HG03139 (cell line): Measurements from ENCODE around the gene GLIPR2.
"Not testable (repeated sequence)": the region's sequence is repeated elsewhere in the genome, so short reads cannot be mapped to it uniquely, and the experiment has no call there.

Experiments
- ATAC-seq: cut with Tn5 transposase; IDR thresholded peaks from one replicate; pipeline ENCODE4 v1.9.1; 2021; ENCODE audit not compliant: unreplicated experiment

The GLIPR2 gene

GRCh38 chr9:36143245-36143641, 6.7 kb downstream of the GLIPR2 start:
- no peak for ATAC-seq

- no peak for ATAC-seq
Observed at GRCh38 chr9:36144309-36145232, 8.0 kb downstream of the GLIPR2 start.

- no peak for ATAC-seq
Observed at GRCh38 chr9:36145970-36146369, 9.4 kb downstream of the GLIPR2 start.

GRCh38 chr9:36146651-36147050, 10.1 kb downstream of the GLIPR2 start:
- no peak for ATAC-seq

GRCh38 chr9:36147441-36148175, 11.1 kb downstream of the GLIPR2 start:
- ATAC-seq: no peak

- ATAC-seq: no peak
Observed at GRCh38 chr9:36148311-36149051, 11.9 kb downstream of the GLIPR2 start.

- ATAC-seq: no peak
Observed at GRCh38 chr9:36149197-36149596, 12.7 kb downstream of the GLIPR2 start.

- no peak for ATAC-seq
Observed at GRCh38 chr9:36150574-36151315, 14.2 kb downstream of the GLIPR2 start.

GRCh38 chr9:36151316-36152210, 15.0 kb downstream of the GLIPR2 start:
- peak; percentile 79 for ATAC-seq

- no peak for ATAC-seq
Observed at GRCh38 chr9:36152741-36153438, 16.4 kb downstream of the GLIPR2 start.

- ATAC-seq: no peak
Observed at GRCh38 chr9:36153746-36154145, 17.2 kb downstream of the GLIPR2 start.

- ATAC-seq: no peak
Observed at GRCh38 chr9:36154331-36154952, 17.9 kb downstream of the GLIPR2 start.

GRCh38 chr9:36156116-36156515, 19.6 kb downstream of the GLIPR2 start:
- no peak for ATAC-seq

GRCh38 chr9:36158122-36158521, 21.6 kb downstream of the GLIPR2 start:
- no peak for ATAC-seq

GRCh38 chr9:36158917-36159316, 22.4 kb downstream of the GLIPR2 start:
- ATAC-seq: no peak

- ATAC-seq: not testable (repeated sequence)
Observed at GRCh38 chr9:36159509-36159908, 23.0 kb downstream of the GLIPR2 start.

- ATAC-seq: not testable (repeated sequence)
Observed at GRCh38 chr9:36160126-36160525, 23.6 kb downstream of the GLIPR2 start.

GRCh38 chr9:36161187-36161586, 24.7 kb downstream of the GLIPR2 start:
- ATAC-seq: no peak
